Measurements from ENCODE around the gene HIC2.
"Not testable (repeated sequence)": the region's sequence is repeated elsewhere in the genome, so short reads cannot be mapped to it uniquely, and the experiment has no call there.

HIC2 gene

DNA sequence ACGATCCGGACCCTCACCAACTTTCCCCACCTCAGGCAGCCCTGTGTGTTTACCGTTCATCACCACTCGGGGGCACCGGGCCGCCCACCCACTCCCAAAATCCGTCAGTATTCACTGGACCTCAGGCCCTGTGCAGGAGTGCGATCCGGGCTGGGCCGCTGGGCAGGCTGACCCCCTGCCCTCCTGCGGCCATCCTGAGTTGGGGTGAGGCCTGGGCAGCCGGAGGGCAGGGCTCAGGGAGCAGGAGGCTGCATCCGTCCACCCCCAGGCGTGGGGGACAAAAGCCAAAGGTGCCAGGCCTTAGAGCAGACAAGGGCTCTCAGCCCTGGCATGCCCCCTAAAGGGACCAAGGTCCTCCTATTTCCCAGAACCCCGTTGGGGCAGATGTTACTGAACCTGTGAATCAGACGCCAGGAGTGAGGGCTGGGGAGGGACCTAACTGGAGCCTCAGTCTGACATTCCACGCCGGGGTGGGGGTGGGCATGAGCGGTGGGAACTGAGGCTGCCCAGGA is 33.2 kb downstream of the HIC2 start:
- no peak for DNase-seq

DNA sequence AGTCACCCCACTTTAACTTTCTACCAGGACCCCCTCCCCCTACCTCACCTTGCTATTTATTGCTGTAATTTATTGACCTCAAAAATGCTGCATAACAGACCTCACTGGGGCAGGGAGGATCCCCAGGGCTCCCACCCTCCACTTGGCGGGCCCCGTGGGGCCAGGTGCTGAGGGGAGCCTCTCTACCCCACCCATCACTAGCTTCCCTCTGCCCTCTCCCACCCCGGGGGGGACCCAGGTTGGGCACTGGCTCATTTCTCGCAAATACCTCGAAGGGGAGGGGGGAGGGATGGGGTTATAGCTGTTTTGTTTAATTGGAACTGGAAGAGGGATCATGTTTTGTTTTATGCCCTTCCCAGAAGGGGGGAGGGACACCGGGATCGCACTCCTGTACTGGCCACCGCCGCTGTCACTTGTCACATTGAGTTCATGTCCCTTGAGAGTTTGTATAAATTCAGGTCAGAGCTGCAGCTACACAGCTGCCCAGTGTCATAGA is 33.7 kb downstream of the HIC2 start:
- DNase-seq, result no peak

DNA sequence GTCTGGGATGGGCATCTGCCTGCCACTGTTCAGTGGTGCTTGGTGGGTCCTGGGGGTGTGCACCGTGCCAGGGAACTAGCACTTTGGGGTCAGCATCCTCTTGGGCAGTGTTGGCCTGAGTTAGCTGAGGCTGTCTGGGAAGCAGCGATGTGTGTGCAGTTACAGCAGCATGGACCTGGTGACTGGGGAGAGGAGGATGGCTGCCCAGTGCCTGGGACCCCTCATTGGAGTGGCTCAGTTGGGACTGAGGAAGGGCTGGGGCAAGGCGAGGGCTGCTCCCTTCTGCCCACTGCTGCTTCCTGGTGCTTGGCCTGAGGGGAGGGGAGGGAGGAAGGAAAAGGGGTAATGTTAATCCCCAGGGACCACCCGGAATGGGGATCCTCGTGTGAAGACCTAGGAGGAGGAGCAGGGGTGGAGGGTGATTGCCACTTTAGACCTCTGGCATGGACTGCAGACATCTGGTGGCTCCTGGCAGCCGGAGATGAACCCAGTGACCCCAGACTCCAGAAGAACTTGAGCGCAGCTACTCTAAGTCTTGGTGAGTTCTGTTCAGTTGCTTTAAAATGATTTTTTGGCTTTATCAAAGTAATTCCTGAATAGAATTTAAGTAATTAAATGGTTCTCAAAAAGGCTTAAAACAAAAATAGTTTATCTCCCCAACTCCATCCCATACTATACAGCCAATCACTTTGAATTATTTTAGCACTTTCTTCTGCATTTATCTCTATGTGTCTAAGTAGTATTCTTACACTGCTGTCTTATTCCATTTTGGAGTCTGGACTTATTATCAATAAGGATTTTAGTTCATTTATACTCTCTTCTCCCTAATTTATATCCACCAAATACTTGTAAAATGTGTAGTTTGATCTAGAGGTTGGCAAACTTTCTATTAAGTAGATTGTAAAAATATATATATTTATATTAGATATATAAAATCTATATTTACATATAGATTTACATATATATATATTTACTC is 34.7 kb downstream of the HIC2 start:
- DNase-seq, result peak; percentile 33

DNA sequence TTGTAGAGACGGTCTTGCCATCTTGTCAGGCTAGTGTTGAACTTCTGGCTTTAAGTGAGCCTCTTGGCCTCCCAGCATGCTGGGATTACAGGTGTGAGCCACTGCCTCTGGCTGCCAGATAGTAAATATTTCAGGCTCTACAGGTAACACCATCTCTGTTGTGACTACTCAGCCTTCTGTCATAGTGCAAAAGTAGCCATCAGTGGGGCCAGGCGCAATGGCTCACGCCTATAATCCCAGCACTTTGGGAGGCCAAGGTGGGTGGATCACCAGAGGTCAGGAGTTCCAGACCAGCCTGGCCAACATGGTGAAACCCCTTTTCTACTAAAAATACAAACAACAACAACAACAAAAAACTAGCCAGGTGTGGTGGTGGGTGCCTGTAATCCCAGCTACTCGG is 35.5 kb downstream of the HIC2 start:
- not testable (repeated sequence) for DNase-seq

DNA sequence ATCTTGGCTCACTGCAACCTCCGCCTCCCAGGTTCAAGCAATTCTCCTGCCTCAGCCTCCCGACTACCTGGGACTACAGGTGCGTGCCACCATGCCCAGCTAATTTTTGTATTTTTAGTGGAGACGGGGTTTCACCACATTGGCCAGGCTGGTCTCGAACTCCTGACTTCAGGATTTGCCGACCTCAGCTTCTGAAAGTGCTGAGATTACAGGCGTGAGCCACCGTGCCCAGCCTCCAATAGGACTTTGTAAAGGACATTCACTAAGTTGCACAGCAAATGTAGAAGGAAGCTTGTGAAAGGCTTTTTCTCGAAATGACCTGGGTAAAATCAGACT is 37.8 kb downstream of the HIC2 start:
- not testable (repeated sequence) for DNase-seq

DNA sequence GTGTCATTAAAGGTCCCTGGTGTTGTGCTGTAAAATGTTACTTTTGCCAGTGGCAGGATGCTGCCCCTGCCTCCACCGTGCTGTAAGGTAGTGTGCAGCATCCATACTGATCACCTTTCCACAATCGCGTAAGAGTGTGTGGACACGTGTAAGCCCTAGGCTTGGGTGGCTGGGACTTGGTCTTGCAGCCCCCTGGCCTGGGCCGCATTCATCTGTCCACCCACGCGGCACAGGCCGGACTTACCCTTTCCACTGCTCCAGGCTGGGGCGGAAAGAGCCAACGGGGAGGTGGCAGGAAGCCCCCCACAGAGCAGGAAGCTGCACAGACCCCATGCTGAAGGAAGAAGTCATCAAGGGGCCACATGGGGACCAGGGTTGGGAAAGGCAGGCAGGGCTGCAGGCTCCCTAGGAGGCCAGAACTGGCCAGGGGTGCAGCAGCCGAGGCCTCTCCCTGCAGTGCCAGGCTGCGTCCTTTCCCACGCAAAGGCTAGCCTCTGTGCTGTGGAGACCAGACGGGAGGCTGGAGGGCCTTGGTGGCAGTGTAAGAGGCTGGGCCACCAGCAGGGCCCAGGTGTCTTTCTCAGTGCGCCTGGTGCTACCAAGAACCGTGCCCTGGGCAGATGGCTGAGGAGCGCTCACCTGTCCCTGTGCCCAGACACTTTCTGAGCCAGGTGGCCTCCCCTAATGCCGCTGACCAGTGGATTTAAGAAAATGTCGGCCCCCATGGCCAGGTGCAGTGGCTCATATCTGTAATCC is 38.3 kb downstream of the HIC2 start:
- DNase-seq, result peak; percentile 22

DNA sequence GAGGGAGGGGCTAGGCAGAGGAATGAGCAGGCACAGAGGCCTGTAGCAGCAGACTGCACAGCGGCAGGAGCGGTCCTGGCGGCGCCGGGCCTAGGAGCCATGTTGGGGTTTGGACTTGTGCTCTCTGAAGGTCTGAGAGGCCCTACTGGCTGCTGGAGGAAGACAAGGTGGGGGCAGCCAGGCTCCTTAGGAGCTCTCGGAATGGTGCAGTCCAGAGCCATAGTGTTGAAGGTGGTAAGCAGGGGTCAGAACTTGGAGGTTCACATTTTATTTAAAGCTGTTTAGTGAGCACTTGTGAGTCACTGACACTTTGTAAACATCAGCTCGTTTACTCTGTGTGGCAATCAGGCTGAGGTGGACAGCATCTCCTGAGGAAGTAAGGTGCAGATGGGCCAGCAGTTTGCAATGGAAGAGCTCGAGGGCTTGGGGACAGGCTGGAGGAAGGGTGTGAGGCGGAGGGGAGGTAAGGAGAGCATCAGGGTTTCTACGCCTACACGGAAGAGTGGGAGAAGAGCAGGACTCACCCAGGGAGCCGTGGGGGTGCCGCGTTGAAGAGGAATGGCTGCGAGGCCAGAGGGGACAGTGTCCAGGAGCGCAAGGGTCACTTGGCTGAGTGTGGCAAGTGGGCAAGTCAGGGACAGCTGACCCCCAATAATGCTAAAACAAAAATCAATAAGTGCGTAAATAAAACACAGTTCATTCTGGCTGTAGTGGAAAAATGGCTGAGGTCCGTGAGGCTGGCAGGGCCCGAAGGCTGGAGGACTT is 40.0 kb downstream of the HIC2 start:
- DNase-seq, result no peak

DNA sequence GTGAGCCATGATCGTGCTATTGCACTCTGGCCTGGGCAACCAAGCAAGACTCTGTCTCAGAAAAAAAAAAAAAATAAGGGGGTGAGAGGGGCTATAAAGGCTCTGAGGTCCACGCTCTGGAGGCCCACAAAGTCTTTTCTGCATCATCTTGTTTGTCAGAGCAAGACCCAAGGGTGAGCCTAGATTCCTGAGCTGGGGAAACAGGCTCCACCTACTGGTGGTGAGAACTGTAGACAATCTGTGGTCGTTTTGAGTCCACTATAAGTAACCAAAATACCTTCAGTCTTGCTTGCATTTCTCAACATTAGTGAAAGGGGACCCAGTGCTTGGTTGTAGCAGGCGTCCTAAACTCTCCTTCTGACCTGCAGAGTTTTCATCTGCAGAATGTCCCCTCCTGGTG is 45.5 kb downstream of the HIC2 start:
- DNase-seq, result not testable (repeated sequence)

DNA sequence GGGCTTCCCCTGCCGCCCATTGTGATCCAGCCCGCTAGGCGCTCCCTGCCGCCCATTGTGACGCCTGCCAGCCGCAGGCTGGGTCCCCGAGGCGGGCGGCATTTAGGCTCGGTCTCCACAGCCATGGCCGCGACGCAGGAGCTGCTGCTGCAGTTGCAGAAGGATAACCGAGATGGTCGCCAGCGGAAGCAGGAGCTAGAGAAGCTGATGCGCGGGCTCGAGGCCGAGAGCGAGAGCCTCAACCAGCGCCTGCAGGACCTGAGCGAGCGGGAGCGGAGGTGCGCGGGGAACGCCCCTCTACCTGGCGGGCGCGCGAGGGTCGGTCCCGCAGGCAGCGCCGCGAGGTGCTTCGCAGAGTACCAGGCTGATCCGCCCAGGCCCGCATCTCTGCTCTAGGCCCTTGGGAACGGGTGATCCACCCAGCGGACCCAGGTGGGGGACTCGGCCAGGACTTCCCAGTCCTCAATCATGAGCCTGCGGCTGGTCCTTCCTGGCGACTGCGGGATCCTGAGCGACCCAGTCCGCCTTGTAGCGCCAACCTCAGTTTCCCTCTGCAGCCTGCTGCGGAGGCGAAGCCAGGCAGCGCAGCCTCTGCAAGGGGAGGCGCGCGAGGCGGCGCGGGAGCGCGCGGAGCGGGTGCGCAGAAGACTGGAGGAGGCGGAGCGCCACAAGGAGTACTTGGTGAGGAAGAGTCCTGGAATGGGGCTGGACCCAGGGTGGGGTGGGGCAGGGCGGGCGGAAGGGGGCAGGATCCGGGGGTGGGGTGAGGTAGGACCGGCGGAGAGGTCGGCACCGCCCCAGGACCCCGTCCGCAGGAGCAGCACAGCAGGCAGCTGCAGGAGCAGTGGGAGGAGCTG is 50.4 kb downstream of the HIC2 start, which contains the start of gene TMEM191C:
Gene TMEM191C (plus strand): TSS at position 51 of the 857 bp plus-strand sequence. CDS start 73 bp downstream, at position 124.
- DNase-seq, result not testable (repeated sequence)

DNA sequence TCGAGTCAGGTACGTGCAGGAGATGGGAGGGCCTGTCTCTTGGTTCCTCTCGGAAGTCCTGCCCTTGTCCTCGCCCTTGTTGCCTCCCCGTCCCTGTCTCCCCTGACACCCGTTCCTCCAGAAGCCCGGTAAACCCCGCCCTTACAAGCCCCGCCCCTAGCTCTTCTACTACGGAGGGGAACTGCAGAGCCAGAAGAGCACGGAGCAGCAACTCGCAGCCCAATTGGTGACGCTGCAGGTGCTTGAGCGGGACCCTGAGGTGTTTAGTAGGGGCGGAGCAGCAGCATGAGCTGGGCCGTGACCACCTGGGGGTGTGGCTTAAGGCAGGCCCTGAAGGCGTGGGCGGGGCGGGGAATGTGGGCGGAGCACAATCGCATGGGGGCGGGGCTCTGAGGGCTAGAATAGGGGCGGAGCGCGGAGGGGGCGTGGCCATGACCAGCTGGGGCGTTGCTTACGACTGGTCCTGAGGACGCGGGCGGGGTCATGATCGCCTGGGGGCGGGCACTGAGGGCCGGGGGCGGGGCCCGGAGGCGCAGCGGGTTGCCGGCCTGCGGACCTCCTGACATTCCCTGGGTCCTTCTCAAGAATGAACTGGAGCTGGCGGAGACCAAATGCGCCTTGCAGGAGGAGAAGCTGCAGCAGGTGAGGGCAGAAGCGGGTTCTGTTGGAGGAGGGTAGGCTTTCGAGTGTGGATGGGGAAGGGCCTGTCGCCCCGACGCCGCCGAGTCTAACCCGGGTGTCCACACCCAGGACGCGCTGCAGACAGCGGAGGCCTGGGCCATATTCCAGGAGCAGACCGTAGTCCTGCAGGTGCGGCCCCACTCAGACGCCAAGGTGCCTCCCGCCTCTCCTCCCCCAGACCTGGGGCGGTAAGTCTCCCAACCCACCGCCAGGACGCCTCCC is 51.3 kb downstream of the HIC2 start:
- DNase-seq, result peak; percentile 77

DNA sequence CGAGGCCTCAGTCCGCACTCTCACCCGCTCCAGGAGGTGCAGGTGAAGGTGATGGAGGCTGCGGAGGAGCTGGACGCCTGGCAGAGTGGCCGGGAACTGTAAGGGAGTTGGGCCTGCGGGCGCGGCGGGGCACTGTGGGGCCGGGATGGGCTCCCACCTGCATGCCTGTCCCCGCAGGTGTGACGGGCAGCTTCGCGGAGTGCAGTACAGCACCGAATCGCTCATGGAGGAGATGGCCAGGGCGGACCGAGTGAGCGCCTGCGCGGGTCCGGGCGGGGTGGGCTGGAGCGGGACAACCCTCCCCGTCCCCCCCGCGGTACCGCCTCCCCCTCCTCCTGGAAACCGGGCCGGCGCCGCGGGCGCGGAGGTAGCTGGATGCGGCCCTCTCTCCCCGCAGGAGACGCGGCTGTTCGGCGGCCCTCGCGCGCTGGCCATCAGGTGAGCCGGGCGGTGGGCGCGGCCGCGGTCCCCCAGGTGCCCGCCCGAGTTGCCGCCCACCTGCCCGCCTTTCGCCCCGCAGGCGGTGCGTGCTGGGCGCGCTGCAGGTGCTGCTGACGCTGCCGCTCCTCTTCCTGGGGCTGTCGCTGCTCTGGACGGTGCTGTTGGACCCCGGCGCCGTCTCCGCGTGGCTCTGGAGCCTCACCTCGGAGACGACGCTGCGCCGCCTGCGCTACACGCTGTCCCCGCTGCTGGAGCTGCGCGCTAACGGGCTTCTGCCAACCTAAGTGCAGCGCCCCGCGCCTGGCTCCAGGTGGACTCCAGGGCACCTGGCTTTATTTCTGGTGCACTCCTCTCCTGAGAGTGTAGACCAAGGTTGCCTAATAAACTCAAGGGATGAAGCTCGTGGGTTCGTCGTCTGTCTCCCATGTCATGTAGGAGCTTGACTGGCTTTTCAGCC is 52.2 kb downstream of the HIC2 start:
- DNase-seq, result not testable (repeated sequence)

DNA sequence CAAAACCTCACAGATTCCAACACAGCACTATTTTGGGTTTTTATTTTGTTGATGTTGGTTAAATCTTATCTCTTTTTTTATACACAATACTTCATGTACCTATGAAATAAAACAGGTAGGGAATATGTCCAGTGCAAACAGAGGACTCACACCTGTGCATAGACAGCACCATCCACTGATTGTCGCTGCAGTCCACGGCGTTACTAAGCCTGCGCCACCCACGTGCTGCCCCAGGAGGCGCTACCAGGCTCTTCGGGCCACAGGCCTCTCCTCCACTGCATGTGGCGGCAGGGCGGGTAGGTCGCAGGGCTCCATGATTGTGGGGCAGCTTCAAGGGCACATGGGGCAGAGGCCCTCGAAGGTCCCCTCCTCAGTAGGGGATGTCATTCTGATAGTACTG is 55.8 kb downstream of the HIC2 start:
- DNase-seq, result not testable (repeated sequence)

DNA sequence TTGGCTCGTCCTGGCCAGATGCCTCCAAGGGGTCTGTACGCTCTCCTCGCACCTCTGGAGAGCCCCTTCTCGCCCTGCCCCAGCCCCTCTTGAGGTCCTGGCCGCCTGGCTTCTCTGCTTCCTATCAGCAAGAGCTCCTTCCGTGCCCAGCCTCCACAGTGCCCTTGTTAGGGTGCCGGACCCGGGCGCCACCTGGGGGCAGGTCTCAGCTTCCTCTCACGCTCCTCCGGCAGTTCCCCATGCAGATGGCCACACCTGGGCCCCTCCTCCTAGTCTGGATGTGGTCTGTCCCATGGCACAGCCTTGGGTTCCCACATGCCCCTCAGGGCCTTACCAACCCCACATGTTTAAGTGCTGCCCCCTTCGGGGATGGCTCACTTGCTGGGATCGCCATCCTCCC is 56.5 kb downstream of the HIC2 start:
- DNase-seq, result not testable (repeated sequence)

DNA sequence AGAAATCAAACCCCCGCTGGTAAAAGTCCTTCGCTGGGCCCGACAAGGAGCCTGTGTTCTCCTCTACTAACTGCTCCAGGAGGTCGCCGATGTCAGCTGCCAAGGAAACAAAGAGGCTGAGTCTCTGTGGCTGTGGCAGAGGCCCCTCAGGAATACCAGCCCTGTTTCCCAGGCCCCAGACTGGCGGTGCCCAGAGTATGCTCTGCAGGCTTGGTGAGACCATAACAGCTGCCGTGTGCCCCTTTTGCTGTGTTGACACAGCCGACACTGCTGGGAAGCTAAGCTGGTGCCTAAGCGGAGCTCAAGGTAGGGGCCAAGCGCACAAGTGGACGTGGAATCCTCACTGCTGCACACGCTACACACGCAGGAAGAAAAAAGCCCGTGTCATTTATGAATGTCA is 66.9 kb downstream of the HIC2 start:
- DNase-seq, result not testable (repeated sequence)

DNA sequence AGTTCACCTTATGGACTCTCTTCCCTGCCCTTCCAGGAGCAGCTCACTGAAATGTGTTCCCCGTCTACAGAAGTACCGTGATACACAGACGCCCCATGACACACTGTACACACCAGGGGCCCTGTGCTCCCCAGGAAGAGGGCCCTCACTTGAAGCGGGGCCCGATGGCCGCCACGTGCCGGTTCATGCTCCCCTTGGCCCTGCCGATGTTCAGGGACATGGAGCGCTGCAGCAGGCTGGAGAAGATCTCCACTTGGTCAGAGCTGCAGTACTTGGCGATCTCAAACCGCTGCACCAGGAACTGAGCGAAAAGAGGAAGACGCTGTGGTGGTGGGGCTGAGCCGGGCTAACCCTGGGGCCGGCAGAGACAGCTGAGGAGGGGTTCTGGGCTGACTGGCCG is 70.6 kb downstream of the HIC2 start:
- not testable (repeated sequence) for DNase-seq

DNA sequence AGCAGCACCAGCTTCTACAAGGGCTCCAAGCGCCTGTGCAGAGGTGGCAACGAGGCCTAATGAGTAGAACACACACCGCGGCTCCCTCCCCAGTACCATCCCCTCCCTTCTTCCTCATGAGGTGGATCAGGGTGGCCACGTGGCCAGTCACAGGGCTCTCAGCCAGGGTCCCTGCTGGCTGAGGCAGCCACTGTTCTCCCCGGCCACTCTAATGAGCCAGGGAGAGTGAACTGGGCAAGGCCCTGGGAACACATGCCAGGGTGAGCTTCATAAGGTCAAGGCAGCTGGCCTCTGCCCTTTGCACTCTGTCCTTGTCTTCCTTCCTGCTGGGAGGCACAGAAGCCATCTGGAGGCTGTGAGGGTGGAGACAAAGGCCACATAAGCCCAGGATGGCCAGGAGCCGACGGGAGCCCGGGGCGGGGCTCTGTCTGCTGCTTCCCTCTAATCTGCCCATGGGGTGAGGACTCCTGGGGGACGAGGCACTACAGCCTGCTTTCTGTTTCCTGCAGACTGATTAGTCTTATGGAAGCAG is 72.0 kb downstream of the HIC2 start:
- DNase-seq, result not testable (repeated sequence)

DNA sequence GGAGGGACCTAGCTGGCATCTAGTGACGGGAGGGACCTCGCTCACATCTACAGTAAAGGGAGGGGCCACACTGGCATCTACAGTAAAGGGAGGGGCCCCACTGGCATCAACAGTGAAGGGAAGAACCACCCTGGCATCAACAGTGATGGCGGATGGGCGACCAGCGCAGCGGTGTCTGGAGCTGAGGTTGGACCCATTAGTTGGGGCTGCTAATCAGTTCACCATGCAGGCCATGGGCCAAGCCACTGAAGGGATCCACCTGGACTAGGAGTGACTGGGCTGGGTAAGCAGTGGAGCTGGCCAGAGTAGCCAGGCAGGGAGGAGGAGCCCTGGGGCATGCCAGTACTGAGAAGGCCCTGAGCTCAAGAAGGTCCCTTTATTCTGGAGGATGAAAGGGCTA is 73.4 kb downstream of the HIC2 start:
- DNase-seq, result not testable (repeated sequence)

DNA sequence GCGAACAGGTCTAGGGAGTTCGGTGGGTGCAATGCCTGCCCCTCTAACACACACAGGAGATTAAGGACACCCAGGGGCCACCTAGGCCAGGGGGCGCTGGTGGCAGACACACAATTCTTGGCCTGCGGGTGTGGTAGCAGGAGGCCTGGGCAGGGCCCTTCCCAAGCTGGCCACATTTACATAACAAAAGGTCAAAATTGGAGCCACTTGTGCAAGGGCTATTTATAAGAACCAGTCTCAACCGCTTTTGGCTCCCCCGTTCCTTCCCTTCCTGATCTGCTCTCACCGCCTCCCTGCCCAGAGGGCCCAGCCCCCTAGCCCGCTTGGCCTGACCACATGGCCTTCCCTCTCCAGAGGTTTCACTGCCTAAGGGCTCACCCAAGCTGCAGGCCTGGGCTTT is 75.1 kb downstream of the HIC2 start:
- DNase-seq, result not testable (repeated sequence)

All from left hindlimb (tissue), 1 donor.